GM12875 (cell line): ENCODE measurements around the gene ZNF32.

Source experiments
- H3K4me3 ChIP-seq: one replicate; pipeline ENCODE4 v1.5.1; 2011; ENCODE audit warnings: low read depth, low read length, control low read depth
- TF ChIP-seq, protein P1 (sequence below): IDR thresholded peaks from 2 replicates; pipeline ENCODE4 v1.5.1; 2011; ENCODE audit warnings: low read depth, mild to moderate bottlenecking, control low read depth, inconsistent platforms, low read length, moderate library complexity, borderline replicate concordance; ENCODE audit not compliant: insufficient read depth

Gene ZNF32

DNA sequence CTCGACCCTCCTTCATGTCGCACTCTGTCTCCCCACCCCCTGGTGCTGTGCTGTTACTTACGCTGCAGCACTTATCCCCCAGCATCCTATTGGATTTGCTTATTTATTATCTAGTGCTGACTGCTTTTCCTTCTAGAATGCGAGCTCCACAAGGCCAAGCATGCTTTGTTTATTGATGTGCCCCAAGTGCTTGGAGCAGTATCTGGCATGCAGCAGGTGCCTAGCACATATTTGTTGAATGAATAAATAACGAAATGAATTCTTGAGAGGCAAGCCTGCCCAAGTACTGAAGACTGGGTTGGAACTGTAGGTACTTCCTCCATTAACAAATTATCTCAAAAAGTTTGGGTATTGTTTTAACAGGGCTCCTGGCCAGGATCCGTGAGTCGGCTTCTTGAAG is 24.8 kb upstream of the ZNF32 start:
- TF ChIP-seq, protein P1, sequence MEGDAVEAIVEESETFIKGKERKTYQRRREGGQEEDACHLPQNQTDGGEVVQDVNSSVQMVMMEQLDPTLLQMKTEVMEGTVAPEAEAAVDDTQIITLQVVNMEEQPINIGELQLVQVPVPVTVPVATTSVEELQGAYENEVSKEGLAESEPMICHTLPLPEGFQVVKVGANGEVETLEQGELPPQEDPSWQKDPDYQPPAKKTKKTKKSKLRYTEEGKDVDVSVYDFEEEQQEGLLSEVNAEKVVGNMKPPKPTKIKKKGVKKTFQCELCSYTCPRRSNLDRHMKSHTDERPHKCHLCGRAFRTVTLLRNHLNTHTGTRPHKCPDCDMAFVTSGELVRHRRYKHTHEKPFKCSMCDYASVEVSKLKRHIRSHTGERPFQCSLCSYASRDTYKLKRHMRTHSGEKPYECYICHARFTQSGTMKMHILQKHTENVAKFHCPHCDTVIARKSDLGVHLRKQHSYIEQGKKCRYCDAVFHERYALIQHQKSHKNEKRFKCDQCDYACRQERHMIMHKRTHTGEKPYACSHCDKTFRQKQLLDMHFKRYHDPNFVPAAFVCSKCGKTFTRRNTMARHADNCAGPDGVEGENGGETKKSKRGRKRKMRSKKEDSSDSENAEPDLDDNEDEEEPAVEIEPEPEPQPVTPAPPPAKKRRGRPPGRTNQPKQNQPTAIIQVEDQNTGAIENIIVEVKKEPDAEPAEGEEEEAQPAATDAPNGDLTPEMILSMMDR = no peak
- H3K4me3 ChIP-seq = no peak overlapping the region

DNA sequence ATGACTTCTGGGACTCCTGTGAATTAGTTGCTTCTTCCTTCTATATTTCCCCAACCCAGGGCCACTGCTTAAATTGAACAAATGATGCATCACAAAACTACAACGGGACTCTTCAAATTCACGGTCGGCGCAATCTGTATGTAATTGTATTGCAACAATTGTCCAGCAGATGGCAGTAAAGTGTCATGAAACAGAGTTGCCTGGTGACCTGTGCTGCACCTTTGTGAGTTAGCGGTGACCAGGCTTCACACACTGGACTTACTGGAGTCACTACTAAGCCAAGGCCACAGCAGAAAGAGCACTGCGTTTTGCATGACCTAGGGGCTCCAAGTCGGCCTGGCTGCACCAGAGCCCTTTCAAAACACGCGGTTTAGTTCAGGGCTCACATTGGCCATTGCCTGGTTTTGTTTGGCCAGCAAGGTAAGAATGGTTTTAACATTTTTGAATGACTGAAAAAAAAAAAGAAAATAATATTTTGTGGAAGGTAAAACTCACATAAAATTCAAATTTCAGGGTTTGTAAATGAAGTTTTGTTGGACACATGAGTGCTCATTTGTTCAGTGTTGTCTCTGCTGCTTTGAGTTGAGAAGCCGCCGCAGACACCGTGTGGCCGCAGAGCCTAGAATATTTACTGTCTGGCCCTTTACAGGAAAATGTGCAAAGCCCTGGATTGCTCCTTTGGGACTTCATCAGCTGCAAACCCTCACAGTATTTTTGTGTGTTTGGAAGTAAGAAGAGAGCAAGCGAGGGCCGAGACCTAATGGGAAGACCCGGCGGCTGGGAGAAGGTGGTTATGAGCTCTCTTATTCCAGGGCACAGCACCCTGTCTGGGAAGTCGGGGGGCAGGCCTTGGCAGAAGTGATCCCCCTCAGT is 23.2 kb upstream of the ZNF32 start:
- TF ChIP-seq, protein P1 = peak; percentile 61
- no peak overlapping the region for H3K4me3 ChIP-seq

DNA sequence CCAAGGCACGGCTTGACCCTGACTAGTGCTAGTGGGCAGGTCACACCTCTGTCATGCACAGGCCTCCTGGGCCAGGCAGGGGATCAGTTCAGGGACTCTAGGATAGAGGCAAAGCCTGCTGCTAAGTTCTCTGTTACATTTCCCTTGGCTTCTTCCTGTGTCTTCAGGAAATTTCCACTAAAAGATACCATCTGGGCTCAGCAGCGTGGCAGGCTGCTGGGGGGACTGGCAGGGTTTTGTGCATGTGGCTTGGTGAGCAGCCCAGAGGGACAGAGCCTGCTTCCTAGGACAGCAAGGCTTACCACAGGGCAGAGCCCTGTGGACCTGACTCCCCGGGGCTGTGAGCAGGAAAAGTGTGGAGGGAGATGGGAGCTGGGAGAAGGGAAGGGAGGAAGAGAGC is 20.7 kb upstream of the ZNF32 start:
- TF ChIP-seq, protein P1 = no peak
- no peak overlapping the region for H3K4me3 ChIP-seq

DNA sequence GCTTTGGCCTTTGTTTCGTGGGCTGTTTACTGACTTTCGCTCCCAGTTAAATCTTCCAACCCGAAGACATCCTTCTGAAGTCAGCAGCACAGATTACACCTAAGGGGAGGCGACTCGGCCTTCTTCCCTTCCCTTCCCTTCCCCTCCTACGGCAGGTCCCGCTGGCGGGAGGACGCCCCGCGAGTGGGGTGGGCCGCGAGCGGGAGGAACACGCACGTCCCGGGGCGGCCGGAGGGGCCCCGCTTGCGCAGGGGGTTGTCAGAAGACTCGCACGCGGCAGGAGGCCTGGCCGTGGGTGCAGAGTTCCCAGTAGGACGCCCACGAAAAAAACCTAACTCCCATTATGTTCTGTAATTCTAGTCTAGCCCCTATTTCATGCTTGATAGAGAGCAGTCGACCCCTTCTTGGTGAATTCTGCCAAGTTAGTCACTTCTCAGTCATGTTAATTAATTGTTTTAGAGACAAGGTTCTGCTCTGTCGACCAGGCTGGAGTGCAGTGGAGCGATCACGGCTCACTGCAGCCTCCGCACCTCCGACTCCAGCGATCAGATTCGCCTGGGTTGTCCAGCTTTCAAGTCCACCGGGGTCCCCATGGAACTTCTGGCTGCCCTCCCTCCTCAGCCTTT is 19.2 kb upstream of the ZNF32 start:
- no peak overlapping the region for H3K4me3 ChIP-seq
- TF ChIP-seq, protein P1 = no peak

DNA sequence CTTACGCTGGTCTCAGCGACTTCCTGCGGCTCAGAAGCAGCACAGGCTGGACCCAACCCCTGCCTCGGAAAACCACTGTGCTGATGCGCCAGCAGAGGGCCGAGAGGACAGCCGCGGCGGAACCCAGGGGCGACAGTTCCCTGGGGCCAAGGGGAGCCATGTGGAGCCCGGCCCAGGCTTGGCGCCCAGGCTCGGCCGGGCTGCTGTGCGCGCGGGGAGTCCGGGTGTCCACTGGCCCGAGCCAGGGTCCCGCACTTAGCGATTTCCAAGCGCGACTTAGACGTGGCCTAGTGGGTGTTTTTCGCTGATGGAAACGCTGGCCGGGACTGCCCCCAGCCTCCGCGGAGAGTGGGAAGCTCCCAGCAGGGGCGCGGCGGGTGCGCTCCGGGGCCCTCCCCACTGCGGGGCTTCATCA is 18.6 kb upstream of the ZNF32 start:
- H3K4me3 ChIP-seq = no peak overlapping the region
- TF ChIP-seq, protein P1 = peak; percentile 21; the same call in 1 of the 2 replicates

DNA sequence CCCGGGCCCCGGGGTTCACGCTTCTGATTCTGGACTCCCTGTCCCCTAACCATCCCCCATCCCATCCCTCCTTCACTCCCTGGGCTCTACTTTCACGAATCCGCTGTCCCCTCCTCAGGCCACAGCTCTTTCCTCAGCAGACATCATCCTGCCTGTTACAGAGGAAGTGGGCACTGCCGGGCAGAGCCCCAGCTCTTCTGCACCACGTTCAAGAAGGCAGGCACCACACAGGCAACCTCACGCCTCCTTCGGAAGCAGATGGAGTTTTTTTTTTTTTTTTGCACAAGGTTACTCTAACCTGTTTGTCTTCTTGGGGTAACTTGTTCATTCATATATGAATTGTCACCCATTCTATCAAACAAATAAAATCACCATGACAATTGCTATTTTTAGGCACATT is 17.9 kb upstream of the ZNF32 start:
- no peak overlapping the region for H3K4me3 ChIP-seq
- TF ChIP-seq, protein P1 = no peak

DNA sequence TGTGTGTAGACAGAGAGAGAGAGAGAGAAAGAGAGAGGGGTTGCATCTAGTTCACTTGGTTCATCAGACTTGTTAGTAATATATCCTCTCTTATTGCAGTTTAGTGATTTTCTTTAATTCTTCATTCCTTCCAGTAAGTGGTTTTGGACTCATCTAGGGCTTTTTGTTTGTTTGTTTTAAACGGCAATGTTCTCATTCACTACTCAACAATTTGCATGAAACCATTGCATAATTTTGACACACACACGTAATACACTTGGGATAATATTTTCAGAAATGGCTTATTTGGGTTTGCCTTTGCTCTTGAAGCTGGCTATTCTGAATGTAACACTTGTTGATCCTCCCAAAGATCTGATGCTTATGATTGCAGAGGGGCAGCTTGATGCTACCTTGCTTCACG is 16.4 kb upstream of the ZNF32 start:
- no peak overlapping the region for H3K4me3 ChIP-seq
- TF ChIP-seq, protein P1 = no peak
